ENCODE data around the gene ZNF217. TPM values are rescaled to one million over a fixed set of nuclear protein-coding genes. Genes with fewer than 3 reads are reported as not detected.
A peak's percentile ranks its signal among the peaks of the same experiment; 100 is the strongest.
"Not testable (repeated sequence)": the region's sequence is repeated elsewhere in the genome, so short reads cannot be mapped to it uniquely, and the experiment has no call there.

The ZNF217 gene
- total RNA-seq, 2 experiments from 2014 or later = 37.2 to 38.3 TPM

DNA sequence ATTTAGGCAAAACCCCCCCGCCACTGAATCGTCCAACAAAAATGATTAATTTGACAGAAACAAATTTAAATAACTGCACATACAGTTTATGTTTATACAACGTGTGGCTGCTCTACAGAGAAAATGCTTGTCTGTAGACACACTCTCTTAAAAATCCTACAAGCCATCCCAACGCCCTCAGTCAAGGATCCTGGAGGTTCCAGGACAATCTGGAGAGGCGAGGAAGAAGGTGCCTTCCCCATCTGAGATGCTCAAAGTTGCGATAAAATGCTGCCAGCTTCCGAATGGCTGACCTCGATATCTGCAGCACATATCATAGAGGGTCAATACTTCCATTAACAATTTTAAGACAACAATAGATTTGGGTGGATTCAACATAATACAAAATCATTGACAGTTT lies 25.3 kb downstream of the ZNF217 start:
- intact Hi-C loops (cut with micrococcal nuclease) = no loop called here
- H3K27me3 Mint-ChIP-seq (ENCODE audit: low read depth) = no peaks in the 10 kb centered on the region
- CTCF ChIA-PET = no interaction called here
- H3K36me3 Mint-ChIP-seq (ENCODE audit: low read depth) = peaks cover 36% of the 10 kb centered on the region
- no peaks in the 10 kb centered on the region for H3K9me3 Mint-ChIP-seq
- peaks cover 41% of the 10 kb centered on the region for H3K4me1 Mint-ChIP-seq (ENCODE audit: low read depth)
- H3K4me3 Mint-ChIP-seq = no peak overlapping the region
- H3K27ac Mint-ChIP-seq = no peak overlapping the region
- no peak for DNase-seq

DNA sequence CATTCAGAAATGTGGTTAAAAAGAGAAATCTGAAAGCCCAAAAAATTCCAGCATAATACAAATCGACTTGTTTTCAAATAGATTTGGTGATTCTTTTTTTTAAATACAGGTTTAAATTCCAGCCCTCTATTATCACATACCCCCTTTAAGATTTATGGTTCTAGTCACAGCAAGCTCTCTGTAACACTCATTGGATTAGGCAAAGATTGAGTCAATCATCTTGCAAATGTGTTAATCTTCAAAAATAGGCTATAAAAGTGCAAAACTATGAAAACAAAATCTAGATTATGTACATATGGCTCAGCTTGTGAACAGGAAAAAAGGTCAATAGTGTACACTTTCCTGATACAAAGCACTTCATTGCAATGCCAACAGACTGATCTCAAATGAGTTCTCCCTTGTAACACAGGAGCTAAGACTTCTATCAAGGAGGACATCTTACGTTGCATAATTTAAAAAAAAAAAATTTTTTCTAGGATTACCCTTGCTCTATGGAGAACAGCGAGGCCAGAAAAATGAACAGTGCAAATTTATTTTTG lies 26.2 kb downstream of the ZNF217 start:
- H3K9me3 Mint-ChIP-seq = no peaks in the 10 kb centered on the region
- H3K27ac Mint-ChIP-seq = peak overlapping the region; percentile 16
- intact Hi-C loops (cut with micrococcal nuclease) = no loop called here
- CTCF ChIA-PET = interaction anchor here (0.6 to 1.0 kb wide), 3 partner anchors 20 to 1417 kb away, joined by 3 to 4 read pairs (median 4); no protein-coding TSS in a partner anchor
- H3K4me1 Mint-ChIP-seq (ENCODE audit: low read depth) = peaks cover 33% of the 10 kb centered on the region
- H3K4me3 Mint-ChIP-seq = no peak overlapping the region
- no peaks in the 10 kb centered on the region for H3K27me3 Mint-ChIP-seq (ENCODE audit: low read depth)
- H3K36me3 Mint-ChIP-seq (ENCODE audit: low read depth) = peaks cover 35% of the 10 kb centered on the region
- DNase-seq = no peak

DNA sequence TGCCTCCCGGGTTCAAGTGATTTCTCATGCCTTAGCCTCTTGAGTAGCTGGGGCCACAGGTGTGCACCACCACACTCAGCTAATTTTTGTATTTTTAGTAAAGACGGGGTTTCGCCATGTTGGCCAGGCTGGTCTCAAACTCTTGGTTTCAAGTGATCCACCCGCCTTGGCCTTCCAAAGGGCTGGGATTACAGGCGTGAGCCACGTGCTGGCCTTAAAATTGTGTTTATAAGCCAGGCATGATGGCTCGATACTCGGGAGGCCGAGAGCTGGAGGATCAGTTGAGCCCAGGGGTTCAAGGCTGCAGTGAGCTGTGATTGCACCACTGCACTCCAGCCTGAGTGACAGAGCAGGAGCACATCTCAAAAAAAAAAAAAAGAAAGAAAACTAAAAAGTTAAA lies 27.0 kb downstream of the ZNF217 start:
- Mint-ChIP-seq H3K4me1 (ENCODE audit: low read depth) (peaks cover 25% of the 10 kb centered on the region), H3K36me3 (ENCODE audit: low read depth) (peaks cover 27% of the 10 kb centered on the region)
- H3K4me3 Mint-ChIP-seq; H3K27ac Mint-ChIP-seq; intact Hi-C loops (cut with micrococcal nuclease); H3K27me3 Mint-ChIP-seq (ENCODE audit: low read depth); DNase-seq; H3K9me3 Mint-ChIP-seq: not testable (repeated sequence)
- CTCF ChIA-PET = interaction anchor here (0.6 to 0.7 kb wide), 3 partner anchors 161 to 1373 kb away, joined by 3 to 4 read pairs (median 3); no protein-coding TSS in a partner anchor

GRCh38 chr20:53565254-53565653 lies 28.4 kb downstream of the ZNF217 start:
- intact Hi-C loops (cut with micrococcal nuclease) = no loop called here
- DNase-seq = no peak
- peaks cover 13% of the 10 kb centered on the region for H3K4me1 Mint-ChIP-seq (ENCODE audit: low read depth)
- no peaks in the 10 kb centered on the region for H3K9me3 Mint-ChIP-seq
- CTCF ChIA-PET = no interaction called here
- H3K27me3 Mint-ChIP-seq (ENCODE audit: low read depth) = no peaks in the 10 kb centered on the region
- no peak overlapping the region for H3K4me3 Mint-ChIP-seq
- H3K36me3 Mint-ChIP-seq (ENCODE audit: low read depth) = peaks cover 20% of the 10 kb centered on the region
- no peak overlapping the region for H3K27ac Mint-ChIP-seq

- intact Hi-C loops (cut with micrococcal nuclease); H3K9me3 Mint-ChIP-seq; H3K27ac Mint-ChIP-seq; H3K4me1 Mint-ChIP-seq (ENCODE audit: low read depth); DNase-seq; H3K4me3 Mint-ChIP-seq; H3K27me3 Mint-ChIP-seq (ENCODE audit: low read depth): not testable (repeated sequence)
- peaks cover 11% of the 10 kb centered on the region for H3K36me3 Mint-ChIP-seq (ENCODE audit: low read depth)
- CTCF ChIA-PET = interaction anchor here (0.6 to 1.3 kb wide), 4 partner anchors 354 to 427 kb away, joined by 3 to 6 read pairs (median 5); no protein-coding TSS in a partner anchor
Observed at GRCh38 chr20:53562104-53562764, 31.4 kb downstream of the ZNF217 start.

DNA sequence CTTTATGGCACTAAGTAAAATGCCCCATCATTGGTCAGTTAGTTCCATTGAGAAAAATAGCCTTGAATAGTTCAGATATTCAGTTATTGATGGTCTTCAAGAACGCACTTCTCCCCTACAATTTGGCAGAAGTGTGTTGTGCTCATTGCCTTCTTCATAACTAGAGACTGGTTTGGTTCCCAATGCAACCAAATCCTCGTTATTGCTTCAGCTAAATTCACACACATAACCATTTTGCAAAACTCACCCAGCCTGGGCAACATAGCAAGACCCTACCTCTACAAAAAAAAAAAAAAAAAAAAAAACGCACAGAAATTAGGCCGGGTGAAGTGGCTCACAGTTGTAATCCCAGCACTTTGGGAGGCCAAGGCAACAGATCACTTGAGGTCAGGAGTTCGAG lies 32.1 kb downstream of the ZNF217 start:
- H3K27me3 Mint-ChIP-seq (ENCODE audit: low read depth) = no peaks in the 10 kb centered on the region
- no peak overlapping the region for H3K4me3 Mint-ChIP-seq
- no peak overlapping the region for H3K27ac Mint-ChIP-seq
- intact Hi-C loops (cut with micrococcal nuclease) = no loop called here
- CTCF ChIA-PET = interaction anchor here (0.6 kb wide), 1 partner anchor 367 kb away, joined by 5 read pairs; no protein-coding TSS in a partner anchor
- DNase-seq = no peak
- H3K36me3 Mint-ChIP-seq (ENCODE audit: low read depth) = peaks cover 10% of the 10 kb centered on the region
- H3K9me3 Mint-ChIP-seq = no peaks in the 10 kb centered on the region
- no peaks in the 10 kb centered on the region for H3K4me1 Mint-ChIP-seq (ENCODE audit: low read depth)

GRCh38 chr20:53559816-53560215 lies 33.8 kb downstream of the ZNF217 start:
- no peaks in the 10 kb centered on the region for H3K9me3 Mint-ChIP-seq
- no peak overlapping the region for H3K4me3 Mint-ChIP-seq
- CTCF ChIA-PET = interaction anchor here (0.6 kb wide), 1 partner anchor 13 kb away, joined by 3 read pairs; no protein-coding TSS in a partner anchor
- peaks cover 3% of the 10 kb centered on the region for H3K36me3 Mint-ChIP-seq (ENCODE audit: low read depth)
- no peak overlapping the region for H3K27ac Mint-ChIP-seq
- H3K27me3 Mint-ChIP-seq (ENCODE audit: low read depth) = no peaks in the 10 kb centered on the region
- intact Hi-C loops (cut with micrococcal nuclease) = no loop called here
- no peak for DNase-seq
- H3K4me1 Mint-ChIP-seq (ENCODE audit: low read depth) = no peaks in the 10 kb centered on the region

- Mint-ChIP-seq H3K27me3 (ENCODE audit: low read depth) (no peaks in the 10 kb centered on the region), H3K27ac (no peak overlapping the region), H3K36me3 (ENCODE audit: low read depth) (peaks cover 3% of the 10 kb centered on the region), H3K9me3 (no peaks in the 10 kb centered on the region), H3K4me1 (ENCODE audit: low read depth) (no peaks in the 10 kb centered on the region), H3K4me3 (no peak overlapping the region)
- CTCF ChIA-PET = no interaction called here
- intact Hi-C loops (cut with micrococcal nuclease) = no loop called here
- no peak for DNase-seq
Observed at GRCh38 chr20:53557130-53557529, 36.5 kb downstream of the ZNF217 start.

- DNase-seq = no peak
- CTCF ChIA-PET = no interaction called here
Observed at GRCh38 chr20:53556267-53556897, 37.3 kb downstream of the ZNF217 start.

GRCh38 chr20:53555816-53556215 lies 37.8 kb downstream of the ZNF217 start:
- Mint-ChIP-seq H3K27me3 (ENCODE audit: low read depth) (no peaks in the 10 kb centered on the region), H3K4me3 (no peak overlapping the region), H3K36me3 (ENCODE audit: low read depth) (peaks cover 3% of the 10 kb centered on the region), H3K27ac (no peak overlapping the region), H3K9me3 (no peaks in the 10 kb centered on the region), H3K4me1 (ENCODE audit: low read depth) (no peaks in the 10 kb centered on the region)
- no peak for DNase-seq
- intact Hi-C loops (cut with micrococcal nuclease) = no loop called here
- CTCF ChIA-PET = interaction anchor here (0.6 kb wide), 1 partner anchor 405 kb away, joined by 4 read pairs; no protein-coding TSS in a partner anchor

More at GRCh38 chr20:53556267-53556897, 37.3 kb downstream of the ZNF217 start:
- intact Hi-C loops (cut with micrococcal nuclease) = no loop called here
- Mint-ChIP-seq H3K4me1 (ENCODE audit: low read depth) (no peaks in the 10 kb centered on the region), H3K27me3 (ENCODE audit: low read depth) (no peaks in the 10 kb centered on the region), H3K27ac (no peak overlapping the region), H3K9me3 (no peaks in the 10 kb centered on the region), H3K4me3 (no peak overlapping the region), H3K36me3 (ENCODE audit: low read depth) (peaks cover 3% of the 10 kb centered on the region)

- intact Hi-C loops (cut with micrococcal nuclease) = no loop called here
- Mint-ChIP-seq H3K9me3 (no peaks in the 10 kb centered on the region), H3K27ac (no peak overlapping the region), H3K4me3 (no peak overlapping the region), H3K36me3 (ENCODE audit: low read depth) (peaks cover 2% of the 10 kb centered on the region), H3K4me1 (ENCODE audit: low read depth) (no peaks in the 10 kb centered on the region), H3K27me3 (ENCODE audit: low read depth) (no peaks in the 10 kb centered on the region)
- CTCF ChIA-PET = interaction anchor here (0.6 to 0.7 kb wide), 2 partner anchors 406 to 1306 kb away, joined by 3 to 4 read pairs; no protein-coding TSS in a partner anchor
- no peak for DNase-seq
Observed at GRCh38 chr20:53555081-53555480, 38.6 kb downstream of the ZNF217 start.

DNA sequence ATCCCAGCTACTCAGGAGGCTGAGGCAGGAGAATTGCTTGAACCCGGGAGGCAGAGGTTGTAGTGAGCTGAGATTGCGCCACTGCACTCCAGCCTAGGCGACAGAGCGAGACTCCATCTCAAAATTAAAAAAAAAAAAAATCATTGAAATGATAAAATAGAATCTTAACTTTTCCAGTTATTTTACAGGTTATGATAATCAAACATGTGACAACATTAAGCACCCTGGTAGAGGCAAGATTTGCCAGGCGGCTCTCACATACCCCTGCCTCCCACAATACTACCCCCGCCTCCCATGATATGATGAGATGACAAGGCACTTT lies 41.1 kb downstream of the ZNF217 start:
- DNase-seq; CTCF ChIA-PET; H3K27me3 Mint-ChIP-seq (ENCODE audit: low read depth); H3K4me1 Mint-ChIP-seq (ENCODE audit: low read depth); intact Hi-C loops (cut with micrococcal nuclease); H3K36me3 Mint-ChIP-seq (ENCODE audit: low read depth); H3K27ac Mint-ChIP-seq; H3K4me3 Mint-ChIP-seq; H3K9me3 Mint-ChIP-seq: not testable (repeated sequence)
